SK-N-MC (cell line): ENCODE results near the gene TEX47.

Source experiments
- EZH2 ChIP-seq: fragments of 200-600 bp; sonication (generic); IDR thresholded peaks from one replicate; pipeline ENCODE4 v1.6.1; 2017; ENCODE audit warnings: antibody characterized with exemption
- POLR2AphosphoS5 ChIP-seq: IDR thresholded peaks from 2 replicates; pipeline ENCODE4 v1.6.1; 2012; ENCODE audit warnings: mild to moderate bottlenecking, low read depth, low read length, borderline replicate concordance

DNA sequence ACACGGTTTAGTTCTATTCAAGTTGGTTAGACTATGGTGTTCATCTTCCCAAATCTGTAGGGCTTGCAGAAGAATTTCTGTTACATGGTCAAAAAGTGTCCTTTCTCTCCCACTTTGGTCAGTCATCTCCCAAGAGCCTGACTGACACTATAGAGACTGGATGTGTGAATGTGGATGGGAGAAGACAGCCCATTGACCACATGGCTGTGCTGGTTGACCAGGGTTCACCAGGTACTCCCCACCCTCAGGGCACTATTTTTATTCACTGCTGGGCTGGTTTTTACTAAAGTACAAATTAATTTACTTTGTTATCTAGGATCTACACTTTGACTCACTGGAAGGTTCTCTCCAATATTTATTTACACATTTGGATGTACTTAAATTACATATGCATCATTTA lies 33.8 kb downstream of the TEX47 start:
- TF ChIP-seq EZH2 (no peak), POLR2AphosphoS5 (no peak)
